GM21381 (cell line): ENCODE data around the gene FOXD4L1.
"Not testable (repeated sequence)": the region's sequence is repeated elsewhere in the genome, so short reads cannot be mapped to it uniquely, and the experiment has no call there.

Experiments used
- ATAC-seq: cut with Tn5 transposase; IDR thresholded peaks from one replicate; pipeline ENCODE4 v1.9.1; 2021; ENCODE audit warnings: mild to moderate bottlenecking, moderate library complexity; ENCODE audit not compliant: unreplicated experiment

FOXD4L1 gene

DNA sequence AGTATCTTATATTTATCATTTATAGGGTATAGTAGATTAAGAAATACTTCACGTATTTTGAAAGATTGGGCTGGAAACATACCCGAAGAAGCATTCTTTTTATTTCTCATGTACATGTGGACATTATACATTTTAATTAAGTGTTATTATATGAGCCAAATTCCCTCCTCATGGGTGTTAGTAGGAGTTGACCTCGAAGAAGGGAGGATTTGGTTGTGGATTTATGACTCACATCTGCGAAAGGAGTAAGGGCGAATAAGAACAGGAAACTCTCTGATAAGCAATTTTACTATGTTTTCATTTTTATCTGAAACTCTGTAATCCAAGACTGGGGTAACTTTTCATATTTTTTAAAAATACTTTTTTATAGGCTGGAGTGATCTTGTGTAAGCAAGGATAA, 23.0 kb downstream of the FOXD4L1 start:
- ATAC-seq = not testable (repeated sequence)

DNA sequence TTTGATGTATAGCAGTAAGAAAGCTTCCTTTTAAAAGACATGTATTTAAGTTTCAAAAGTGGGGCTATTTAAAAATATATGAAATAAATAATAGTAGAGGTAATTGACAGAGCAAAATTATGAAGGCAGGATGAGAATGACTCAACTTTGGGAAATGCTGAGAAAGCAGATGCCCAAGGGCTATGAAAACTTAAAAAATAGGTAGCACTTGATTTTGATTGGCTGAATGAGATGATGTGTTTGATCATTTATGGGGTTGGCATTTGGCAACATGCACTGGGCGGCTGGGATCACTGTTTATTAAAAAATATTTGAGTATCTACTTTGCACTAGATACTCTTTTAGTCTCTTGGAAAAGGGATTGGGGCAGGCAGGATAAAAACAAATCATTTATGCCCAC, 26.5 kb downstream of the FOXD4L1 start:
- not testable (repeated sequence) for ATAC-seq

DNA sequence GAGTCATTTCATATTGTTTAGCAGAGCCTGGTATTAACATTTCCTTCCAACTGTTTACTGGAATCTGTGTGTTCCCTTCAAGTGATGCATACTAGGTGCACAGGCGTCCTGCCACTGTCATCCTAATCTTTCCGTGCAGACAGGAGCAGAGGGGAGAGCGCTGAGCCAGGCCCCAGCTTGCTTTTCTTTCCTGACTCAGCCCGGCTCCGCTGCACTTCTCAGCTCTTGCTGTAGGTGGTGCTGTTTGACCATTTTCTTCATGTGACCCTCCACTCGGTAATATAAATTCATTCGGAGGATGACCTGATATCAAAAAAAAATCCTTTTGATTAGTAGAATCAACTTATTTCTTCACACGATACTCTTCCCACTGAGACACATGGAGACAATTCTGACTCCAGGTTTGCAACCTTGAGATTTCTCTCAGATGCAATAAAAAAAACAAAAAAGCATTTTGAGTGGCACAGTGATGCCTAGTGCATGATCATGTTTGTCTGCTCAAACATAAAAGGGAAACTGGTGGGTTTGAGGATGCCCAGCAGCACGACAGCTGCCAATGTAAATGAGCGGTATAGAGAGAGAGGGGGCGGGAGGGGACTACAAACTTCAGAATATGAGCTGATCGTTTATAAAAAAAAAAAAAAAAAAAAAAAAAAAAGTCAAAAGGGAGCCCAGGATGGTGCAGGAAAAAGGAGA, 29.0 kb downstream of the FOXD4L1 start:
- peak; percentile 78 for ATAC-seq

DNA sequence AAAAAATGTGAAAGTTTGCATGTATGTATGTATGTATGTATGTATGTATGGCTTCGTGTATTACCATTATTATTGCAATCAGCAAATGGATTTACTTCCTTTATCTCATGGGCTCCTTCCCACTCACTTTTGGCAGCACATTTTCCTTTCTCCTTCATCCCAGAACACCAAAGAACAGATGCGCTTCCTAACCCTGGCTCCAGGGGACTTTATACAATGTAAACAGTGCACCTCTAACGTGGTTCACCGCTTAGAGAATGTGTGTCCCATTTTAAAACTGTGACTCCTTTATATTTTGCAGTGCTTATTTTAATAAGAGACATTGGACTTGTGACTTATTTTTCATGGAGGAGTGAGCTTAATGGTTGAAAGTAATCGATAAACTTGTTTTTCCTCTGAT, 29.7 kb downstream of the FOXD4L1 start:
- not testable (repeated sequence) for ATAC-seq

DNA sequence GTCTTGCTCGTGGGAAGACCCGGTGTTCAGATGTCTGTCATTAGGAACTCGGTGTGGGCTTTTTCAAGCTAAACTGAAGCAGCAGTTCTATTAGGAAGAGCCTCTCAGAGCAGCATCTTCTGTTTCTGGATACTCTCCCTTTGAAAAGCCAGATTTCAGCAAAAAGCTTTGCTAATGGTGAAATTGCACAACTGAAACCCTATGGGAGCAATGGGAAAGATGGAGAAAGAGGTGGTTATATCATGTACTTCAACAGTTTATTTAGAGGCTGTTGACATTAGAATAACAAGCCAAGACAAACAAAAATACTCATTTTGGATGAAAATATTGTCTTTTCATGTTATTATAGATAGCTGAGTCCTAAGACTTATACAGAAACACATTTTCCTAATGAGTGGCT, 30.4 kb downstream of the FOXD4L1 start:
- not testable (repeated sequence) for ATAC-seq

DNA sequence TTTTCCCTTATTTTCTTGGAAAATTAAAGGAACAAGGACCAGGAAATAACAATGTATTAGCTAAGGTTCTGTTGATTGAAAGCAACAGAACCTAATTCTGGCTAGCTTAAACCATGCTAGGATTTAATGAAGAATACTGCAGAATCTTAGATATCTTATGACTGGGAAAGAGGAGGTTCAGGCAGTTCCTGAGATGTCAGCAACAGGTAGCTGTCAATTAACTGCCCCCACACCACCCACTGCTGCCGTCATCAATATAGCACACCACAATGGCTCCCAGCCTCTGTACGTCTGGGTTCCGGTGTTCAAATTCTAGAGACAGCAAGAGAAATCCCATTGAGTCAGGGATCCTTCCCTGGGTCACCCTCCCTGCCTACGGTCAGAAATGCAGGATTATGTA, 34.5 kb downstream of the FOXD4L1 start:
- ATAC-seq = not testable (repeated sequence)

DNA sequence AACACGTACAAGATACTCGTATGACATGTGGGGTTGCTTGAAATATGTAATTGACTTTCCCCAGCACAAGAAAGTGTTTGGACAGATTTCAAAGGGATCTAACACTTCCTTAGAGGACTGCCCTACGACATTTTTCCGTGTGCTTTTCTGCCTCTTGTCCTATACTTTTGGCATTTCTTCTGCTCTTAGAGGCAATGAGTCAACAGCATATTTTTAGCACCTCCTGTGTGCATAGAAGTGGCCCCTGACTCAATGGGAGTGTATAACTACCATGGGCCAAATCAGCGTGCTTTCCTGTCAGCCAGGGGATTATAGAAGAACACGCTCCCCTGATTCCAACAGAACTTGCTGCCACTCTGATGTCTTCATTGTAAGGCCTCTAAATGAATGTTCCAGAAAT, 38.1 kb downstream of the FOXD4L1 start:
- not testable (repeated sequence) for ATAC-seq

DNA sequence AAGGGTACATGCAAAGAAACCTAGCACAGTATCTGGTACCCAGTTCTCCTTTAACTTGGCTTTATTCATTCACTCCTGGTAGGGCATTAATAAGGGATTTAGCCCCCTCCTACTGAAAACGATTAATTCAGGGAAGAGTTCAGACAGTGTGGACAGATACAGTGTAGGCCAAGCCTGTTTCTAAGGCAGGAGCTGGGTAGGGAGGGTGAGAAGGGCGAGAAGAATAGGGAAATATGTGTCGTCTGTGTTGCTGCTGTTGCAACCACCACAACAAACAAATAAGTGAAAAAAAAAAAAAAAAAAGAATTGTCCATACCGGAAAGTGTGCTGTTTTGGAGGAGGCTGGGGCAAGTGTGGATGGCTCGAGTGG, 42.4 kb downstream of the FOXD4L1 start:
- not testable (repeated sequence) for ATAC-seq

DNA sequence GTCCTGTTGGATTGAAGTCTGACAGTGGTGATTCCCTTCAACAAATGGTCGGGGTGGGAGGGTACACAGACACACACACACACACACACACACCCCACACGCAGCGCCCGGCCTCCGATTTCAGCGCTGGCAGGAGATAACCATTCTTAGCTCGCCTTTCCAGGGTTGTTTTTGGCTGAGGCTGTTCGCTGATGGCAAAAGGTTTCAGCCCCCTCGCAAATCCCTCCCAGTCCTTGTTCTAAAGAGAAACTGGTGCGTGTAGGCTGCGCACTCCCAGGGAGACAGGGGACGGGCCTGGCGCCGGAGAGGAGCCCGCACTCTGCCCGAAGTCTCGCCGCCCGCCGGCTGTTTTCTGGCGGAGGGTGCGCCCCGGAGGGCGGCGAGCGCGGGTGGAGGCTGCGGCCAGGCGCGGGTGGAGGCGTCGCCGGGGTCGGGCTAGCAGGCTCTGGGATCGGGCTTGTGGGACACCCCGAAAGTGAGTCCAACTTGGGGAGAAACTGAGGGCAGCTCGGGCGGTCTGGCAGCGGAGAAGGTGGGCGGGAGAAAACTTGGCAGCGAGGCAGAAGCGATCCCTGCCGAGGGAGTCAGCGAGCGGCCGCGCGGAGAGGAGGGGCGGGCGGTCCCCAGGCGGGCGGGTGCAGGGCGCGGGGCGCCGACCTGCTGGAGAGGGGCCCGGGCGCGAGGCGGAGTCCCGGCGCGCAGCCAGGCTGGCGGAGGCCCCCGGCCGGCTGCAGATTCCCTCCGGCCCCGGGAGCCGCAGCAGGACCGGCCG, 42.9 kb downstream of the FOXD4L1 start:
- not testable (repeated sequence) for ATAC-seq

DNA sequence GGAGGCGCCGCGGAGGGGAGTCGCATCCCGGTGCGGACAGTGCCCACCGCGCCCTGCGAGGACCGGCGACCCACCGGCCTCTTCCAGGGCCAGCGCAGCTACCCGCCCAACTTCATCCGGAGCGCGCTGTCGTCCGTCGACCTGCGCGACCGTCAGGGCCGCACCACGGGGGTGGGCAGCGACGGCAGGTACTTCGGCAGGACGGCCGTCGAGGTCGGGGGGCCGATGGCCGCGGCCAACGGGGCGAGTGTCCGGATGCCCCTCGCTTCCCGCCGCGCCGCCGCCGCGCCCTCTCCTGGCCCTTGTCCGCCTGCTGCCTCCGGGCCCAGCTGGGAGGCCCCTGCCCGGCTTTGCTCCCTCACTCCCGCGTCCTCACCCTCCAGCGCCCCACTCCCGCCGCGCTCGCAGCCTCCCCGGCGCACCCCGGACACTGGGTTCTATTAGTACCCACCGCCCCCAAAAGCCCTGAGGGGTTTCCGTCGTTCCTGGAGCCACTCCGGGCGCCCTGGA, 43.6 kb downstream of the FOXD4L1 start:
- ATAC-seq = not testable (repeated sequence)

DNA sequence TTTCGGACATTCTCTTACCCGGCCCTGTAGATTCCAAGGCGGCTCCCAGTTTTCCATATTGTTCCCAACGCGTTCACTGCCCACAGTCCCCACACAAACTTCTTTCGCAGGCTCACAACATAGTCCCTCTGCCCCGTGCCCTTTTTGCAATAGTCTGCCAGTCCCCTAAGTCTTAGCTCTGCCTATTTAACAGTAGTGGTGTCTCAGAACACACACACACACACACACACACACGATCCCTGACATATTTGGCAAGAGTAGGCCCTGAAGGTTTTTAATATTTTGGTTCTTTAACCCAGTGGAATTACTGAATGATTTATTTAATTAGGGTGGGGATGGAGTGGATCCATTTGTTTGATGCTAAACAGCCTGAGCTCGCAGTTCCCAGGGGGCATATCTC, 44.1 kb downstream of the FOXD4L1 start:
- ATAC-seq = not testable (repeated sequence)
